Measurements from ENCODE around the gene CALCOCO2.
"Not testable (repeated sequence)": the region's sequence is repeated elsewhere in the genome, so short reads cannot be mapped to it uniquely, and the experiment has no call there.

CALCOCO2 gene, protein sequence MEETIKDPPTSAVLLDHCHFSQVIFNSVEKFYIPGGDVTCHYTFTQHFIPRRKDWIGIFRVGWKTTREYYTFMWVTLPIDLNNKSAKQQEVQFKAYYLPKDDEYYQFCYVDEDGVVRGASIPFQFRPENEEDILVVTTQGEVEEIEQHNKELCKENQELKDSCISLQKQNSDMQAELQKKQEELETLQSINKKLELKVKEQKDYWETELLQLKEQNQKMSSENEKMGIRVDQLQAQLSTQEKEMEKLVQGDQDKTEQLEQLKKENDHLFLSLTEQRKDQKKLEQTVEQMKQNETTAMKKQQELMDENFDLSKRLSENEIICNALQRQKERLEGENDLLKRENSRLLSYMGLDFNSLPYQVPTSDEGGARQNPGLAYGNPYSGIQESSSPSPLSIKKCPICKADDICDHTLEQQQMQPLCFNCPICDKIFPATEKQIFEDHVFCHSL

DNA sequence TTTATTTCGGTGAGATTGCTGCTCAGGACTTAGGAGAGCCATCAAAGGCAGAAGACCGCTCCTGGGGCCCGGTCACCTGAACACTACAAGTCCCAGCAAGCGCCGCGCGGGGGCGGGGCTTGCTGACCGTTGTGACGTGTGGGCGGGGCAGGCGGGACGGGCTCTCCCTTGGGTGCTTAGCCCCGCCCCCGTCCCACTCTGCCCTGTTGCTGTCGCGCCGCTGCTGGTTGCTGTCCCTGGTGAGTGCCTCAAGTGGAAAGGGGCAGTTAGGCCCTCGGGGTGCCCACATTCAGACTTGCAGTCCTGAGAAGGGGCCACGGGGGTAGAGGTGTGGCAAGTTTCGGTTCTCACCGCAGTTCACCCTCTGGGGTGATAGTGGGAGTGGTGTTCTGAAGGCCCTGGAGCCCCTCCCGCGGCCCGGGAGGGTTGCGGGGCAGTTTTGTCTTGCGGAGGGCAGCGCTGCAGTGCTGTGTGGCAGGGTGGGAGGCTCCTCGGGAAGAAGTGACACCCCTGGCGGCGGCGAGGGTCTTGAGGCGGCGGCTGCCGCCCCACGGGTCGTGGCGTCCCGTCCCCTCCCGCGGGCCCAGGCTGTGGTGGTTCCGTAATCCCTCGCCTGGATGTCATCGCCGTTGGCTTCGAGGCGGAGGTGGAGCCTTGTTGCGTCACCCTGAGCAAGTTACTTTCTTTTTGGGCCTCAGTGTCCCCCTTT is at the start of gene CALCOCO2:
Gene CALCOCO2, plus strand, starts transcription at position 196 of the 709 bp plus-strand sequence. CDS start 10,673 bp downstream, outside the sequence.
- peak; percentile 84 for DNase-seq

DNA sequence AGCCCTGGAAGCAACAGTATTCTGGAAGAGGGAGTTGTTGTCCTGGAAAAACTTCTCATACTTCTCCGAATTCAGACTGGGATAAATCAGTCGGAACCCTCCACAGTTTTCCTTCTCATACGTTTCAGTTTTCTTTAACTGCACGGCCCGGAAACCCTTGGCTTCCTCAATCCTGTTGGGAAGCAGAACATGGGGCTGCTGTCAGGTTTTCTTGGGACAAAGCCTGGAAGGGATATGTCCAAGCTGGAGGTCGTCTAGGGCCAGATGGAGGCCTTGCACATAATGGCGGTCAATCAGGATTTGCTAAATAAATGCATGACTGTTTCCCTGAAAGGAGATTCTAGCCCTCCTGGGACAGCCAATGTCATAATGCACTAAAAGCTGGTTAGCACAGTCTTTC is 43.0 kb upstream of the CALCOCO2 start:
- no peak for DNase-seq

DNA sequence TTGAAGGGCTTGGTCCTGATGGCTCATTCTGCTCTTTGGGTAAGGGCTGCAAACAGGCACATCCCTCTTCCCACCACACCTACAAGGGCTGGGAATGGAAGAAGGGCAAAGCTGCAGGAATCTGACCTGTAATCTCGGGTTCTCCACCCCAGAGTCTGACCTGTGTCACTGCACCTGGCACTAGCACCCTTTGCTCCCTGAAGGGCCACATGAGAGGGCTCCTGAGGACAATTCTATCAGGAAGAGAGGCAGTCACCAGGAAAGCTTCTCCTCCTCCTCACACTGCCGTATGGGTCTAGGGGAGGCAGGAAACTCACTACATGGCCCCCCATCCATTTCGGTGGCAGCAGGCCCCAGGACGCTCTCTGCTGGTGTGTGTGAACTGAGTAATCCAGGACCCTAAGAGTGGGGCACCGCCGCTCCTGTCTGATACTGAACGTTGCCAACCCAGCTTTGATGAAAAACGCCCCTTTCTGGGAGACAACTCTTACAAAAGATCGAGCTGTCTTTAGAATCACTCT is 40.2 kb upstream of the CALCOCO2 start:
- DNase-seq: no peak

DNA sequence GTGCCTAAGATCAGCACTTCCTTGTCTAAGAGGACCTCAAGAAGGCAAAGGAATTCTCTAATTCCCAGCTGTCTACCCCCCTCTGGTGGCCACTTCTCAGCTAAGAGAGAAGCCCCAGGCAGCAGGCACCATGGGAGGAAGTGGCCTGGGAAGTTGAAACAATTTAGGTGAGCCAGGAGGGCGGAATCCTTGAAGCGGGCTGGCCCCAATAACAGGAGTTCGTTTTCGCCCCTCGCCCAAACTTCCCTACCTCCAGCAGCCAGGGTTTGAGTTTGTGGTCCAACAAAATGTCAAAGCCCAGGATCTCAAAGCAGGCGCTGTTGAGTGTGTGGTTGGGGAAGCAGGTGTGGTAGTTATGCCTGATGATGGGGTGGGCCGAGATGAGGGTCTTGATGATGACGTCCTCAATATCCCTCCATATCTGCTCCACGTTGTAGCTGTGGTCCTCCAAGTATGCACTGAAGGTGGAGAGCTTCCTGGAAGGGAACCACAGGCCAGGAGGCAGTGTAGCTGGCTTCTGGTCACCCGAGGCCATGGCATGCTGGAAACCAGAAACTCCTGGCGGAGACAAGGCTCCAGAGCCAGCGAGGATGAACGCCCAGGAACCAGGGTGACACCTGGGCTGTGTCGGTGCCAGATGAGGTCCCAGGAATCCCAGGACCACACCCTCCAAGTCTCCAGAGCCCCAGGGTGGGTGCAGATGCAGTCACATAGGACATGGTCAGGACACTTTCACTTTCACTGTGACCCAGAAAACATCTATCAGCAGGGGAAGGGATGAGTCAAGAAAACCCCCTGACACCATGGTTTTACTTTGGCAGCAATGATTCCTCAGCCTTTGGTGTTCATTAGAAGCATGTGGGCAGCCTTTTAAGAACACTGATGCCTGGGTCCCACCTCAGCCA is 39.5 kb upstream of the CALCOCO2 start:
- DNase-seq: no peak

DNA sequence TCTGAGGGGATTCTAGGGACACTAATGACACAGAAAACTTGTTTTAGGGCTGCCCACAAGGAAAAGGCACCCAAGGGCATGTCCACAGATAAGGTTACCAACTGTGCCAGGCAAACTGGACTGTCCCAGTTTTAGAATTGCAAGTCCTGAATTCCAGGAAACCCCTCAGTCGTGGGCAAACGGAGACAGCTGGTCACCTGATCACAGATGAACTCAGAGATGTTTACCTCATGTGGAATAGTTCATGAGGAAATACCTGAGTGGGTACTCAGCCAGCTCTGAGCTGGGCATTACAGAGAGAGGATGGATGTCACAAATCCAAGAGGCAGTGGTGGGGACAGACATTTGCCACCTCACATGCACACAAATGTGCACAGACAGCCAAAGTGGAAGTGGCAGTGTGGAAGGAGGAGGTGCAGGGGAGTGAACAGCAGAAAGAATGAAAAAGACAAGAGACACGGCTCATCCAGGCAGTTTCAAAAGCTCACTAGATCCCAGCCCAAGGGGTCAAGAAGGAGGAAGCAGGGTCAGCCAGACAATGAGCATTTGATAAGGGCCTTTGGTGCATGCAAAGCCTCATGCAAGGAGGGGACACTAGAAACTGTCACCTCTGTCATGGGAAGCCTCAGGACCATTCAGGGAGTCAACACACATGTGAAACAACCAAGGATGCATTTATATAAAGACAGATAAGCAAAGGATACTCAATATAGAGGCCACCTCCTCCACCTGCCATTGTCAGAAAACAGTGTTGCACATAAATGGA is 38.6 kb upstream of the CALCOCO2 start:
- no peak for DNase-seq

DNA sequence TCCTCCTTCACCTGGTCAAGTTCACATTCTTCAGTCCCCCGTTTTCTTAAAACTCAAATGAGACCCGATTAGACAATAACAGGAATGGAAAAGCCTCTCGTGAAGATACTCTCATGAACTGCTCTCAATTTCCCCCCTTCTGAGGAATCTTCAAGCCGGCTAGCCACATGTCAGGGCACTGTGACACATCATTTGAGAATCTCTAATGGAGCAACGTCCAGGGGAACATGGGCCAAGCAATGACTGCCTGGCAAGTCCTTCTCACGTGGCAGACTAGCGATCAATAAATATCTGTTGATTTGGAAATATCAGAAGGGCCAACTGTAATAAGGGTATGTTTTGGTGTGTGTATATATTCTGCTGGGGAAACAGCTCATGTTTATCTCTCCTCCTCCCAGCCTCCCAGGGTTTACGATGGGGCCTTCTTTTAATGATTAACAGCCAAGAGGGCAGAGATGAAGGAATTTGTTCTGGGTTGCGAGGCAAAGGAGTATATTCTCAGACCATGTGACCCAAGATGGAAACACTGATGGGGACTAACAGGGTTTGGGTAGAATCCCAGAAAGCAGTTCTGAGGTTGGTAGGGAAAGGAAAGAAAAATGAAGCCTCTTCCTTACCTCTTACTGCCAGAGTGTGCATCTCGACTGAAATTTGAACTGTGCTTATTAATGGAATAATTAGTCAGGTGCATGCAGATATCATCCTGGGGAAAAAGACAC is 35.2 kb upstream of the CALCOCO2 start:
- no peak for DNase-seq

DNA sequence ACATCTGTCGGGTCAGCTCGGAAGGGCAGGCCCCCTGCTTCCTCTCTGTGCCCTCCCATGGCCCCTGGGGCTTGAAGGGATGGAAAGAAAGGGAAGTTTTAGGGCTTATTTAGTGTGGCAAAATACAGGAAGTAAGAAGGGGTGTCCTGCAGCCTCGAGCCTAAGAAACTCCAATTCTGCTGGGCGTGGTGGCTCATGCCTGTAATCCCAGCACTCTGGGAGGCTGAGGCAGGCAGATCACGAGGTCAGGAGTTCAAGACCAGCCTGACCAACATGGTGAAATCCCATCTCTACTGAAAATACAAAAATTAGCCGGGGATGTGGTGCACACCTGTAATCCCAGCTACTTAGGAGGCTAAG is 34.7 kb upstream of the CALCOCO2 start:
- not testable (repeated sequence) for DNase-seq

DNA sequence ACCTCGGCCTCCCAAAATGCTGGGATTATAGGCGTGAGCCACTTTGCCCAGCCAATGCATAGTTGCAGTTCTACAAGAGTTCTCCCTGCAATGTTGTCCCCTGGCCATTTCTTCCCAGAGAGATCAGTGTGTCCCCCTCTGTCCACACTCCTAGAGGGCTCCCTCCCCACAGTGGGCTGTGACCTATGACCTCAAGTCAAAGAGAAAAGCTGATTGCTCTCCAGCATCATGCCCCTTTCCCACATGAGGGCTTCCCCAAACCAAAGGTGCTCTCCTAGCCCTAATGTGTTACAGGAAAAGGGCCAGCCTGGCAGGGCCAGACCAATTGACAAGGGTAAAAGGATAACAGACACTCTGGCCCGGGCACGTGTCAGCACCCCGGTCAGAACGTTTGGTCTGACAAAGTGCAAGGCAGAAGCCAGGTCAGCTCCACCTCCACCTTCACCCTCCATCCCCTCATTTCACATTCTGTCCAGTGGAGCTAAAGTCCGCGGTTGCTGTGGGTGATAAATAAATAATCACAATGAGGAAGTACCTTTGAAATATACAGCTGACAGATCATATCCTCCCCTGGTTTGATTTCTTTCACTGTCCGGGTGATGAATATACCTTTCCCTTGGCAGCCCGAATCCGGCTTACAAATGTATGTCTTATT is 31.6 kb upstream of the CALCOCO2 start:
- no peak for DNase-seq

DNA sequence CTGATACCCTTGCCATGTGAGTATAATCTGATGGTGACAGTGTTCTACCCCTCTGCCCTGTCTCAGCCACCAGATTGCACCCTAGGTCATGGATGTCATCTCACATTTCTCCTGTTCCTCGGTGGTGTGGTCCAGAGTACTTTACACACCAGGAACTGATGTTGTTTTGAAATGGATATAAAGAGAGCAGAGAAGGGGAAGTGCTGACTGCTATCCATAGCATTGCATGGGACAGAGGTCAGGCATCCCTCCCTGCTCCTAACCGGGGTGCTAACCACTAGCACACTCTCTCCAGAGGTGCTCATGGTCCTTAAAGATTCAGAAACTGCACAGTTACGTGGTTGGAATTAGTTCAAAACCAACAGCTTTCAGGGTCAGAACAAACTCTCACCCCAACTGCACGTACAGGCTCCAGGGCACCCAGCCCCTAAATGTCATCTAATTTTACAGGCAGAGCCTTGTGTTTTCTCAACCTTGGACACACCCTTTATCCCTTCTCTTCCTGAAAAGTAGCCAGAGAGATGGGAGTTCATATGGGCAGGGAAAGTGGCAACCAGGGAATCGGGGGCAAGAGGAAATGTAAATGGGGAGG is 30.1 kb upstream of the CALCOCO2 start:
- no peak for DNase-seq

DNA sequence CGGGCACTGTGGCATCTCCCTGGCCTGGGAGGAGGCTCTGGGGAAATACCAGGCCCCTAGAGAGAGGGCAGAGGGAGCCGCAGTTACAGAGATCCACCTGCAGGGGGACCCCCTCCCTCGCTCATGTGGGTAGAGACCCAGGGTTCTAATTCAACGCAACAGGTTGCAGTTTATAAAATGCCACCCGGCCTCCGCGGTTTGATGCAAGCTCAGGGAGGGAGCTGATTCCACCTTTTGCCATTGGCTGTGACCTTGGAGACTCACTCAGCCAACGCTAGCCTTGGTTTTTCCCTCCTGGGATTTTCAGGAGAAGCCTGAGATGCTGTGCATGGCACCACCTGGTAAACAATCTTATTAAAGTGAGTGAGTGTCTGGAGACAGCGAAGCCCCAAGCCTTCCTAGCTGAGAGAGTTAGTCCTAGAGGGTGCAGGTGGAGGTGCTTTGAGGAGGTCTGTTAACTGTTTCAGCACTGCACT is 25.9 kb upstream of the CALCOCO2 start:
- DNase-seq: peak; percentile 54

DNA sequence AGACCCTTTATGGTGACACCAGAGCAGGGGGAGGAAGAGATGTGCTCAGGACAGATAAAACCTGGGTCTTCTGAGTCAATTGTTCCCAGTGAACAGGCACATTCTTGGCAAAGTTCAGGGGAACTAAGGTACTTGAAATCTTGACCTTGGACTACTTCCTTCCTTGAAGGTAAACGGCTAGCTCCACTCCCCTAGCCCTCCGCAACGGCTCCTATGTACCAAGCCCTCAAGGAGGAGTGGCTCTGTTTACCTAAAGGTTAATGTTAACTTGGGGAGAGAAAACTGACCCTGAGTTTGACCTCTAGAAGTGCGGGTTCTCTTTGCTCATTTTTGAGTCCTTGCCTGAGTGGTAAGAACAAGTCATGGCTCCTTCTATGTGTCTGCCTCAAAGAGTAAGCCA is 21.7 kb upstream of the CALCOCO2 start:
- DNase-seq: no peak

DNA sequence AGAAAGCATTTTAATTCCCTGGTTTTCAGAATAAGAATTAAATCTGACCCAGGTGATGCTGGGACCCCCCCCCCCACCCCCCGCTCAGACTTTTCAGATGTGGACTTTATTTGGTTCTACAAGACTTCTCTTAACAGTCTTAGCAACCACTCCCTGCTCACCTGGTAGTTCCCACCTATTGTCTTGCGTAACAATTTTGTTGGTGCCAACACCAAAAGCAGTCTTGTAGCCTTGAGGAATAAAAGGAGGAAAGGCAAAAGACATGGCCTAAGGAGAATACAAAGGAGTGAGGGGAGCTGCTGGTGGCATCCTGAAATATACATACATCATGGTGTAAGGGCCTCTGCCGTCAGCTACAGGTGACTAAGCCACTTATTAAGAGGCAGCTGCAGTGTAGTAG is 18.8 kb upstream of the CALCOCO2 start:
- no peak for DNase-seq

DNA sequence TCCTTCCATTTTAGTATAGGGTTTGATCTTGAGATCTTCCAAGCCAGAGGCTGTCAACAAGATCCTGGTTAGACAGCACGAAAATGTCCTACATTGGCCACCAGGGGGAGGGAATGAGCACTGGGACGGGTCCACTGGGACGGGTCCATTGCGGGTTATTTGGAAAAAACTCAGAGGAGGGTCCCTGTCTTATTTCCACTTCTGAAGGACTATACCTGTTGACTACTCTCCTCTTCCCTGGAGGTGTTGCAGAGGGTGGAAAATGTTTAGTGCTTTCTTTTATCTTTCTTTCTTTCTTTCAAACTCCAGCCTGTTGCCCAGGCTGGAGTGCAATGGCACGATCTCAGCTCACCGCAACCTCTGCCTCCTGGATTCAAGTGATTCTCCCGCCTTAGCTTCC is 16.3 kb upstream of the CALCOCO2 start:
- peak; percentile 63 for DNase-seq

DNA sequence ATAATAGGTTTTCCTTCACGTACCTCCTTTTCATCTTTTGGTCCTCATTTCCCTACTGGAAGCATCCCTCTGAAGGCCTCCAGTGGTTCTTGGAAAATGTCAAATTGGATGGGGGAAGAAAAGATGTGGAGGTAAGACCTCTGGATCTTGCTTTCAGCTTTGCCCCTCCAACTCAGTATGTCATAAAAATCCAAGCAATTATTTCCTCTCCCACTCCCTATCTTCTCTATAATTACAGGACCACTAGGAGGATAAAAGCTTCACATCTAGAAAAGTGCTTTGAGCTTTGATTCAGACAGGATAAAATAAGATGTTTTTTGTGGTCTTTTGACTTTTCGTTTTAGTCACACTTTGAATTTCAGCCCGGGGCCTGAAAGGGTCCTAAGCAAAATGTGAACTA is 15.5 kb upstream of the CALCOCO2 start:
- no peak for DNase-seq

DNA sequence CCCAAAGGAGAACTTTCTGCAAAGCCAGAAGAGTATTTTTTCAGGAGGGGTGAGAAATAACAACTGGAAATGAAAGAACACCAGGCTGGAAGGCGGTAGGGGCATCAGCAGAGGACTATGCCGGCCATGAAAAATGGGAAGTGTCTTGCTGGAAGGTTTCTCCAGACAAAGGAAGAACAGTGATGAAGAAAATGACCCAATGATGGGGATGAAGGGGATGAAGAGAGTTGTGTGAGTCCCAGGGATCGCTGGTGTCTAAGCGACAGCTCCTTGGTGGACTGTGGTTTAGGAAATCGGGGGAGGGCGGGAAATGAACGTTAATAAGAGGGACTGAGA is 14.4 kb upstream of the CALCOCO2 start:
- DNase-seq: no peak

DNA sequence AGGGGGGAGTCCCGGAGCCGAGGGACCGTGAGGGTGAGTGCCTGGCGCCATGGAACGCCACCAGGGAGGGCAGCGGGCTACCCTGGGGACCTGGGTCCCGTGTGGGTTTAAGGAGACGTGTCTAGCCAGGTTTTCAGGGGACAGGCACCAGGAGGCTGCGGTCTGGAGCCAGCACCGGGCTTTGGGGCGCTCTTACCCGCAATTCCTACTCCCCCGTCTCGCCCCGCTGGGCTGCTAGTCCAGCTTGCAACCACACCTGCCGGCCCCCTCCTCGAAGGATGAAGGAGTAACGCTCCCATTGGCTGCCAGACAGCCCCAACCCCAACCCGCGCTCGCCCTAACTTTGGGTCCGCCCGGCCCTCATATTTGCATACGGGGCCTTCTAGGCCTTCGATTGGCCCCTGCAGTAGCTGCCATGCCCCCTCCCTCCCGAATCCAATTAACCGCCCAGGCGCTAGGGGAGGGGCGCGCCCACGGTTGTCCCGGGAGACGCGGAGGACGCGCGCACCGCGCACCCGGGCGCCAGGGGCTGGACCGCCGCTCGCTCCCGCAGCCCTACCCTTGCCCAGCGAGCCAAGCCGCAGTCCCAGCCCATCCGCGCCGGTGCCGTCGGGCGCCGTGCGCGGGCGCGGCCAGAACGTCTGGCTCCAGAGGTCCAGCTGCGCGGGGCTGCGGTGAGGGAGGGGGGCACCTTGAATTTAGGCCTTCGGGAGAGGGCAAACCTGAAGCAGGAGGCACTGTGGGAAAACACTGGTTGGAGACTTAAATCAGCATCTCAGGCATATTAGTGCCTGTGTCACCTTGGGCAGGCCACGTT is 13.9 kb upstream of the CALCOCO2 start, which contains the start of gene TTLL6:
Gene TTLL6, minus strand, starts transcription at position 456 of the 817 bp plus-strand sequence. Its CDS starts 157 bp downstream, at position 299.
- DNase-seq: peak; percentile 74

DNA sequence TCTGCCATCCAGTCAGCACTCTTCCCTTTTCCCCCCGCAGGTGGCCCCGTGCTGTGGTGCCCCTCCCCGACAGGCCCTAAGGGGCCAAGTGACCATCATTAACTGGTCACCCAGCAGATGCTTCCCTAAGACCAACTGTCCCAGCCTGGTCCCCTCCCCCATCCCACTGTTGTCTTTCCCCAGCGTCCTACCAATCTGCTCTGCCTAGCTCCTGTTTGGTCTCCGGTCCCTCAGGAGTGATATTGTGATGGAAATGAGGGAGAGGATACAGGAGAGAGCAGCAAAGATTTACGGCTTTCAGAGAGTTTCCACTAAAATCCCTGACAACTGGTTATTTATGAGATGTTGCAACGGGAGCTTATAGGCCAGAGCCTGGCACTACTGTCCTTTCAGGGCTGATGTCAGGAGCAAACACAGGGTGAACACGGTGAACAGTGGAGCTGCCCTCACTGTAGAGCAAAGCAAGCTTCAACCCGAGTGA is 12.4 kb upstream of the CALCOCO2 start:
- DNase-seq: no peak

DNA sequence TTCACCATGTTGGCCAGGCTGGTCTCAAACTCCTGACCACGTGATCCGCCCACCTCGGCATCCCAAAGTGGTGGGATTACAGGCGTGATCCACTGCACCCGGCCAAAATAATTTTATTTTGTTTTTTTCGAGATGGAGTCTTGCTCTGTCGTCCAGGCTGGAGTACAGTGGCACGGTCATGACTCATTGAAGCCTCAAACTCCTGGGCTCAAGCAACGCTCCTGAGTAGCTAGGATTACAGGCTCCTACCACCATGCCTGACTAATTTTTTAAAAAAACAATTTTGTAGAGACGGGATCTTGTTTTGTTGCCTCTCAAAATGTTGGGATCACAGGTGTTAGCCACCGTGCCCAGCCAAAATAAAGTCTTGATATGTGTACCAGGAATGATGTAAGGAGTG is 11.4 kb upstream of the CALCOCO2 start:
- no peak for DNase-seq

DNA sequence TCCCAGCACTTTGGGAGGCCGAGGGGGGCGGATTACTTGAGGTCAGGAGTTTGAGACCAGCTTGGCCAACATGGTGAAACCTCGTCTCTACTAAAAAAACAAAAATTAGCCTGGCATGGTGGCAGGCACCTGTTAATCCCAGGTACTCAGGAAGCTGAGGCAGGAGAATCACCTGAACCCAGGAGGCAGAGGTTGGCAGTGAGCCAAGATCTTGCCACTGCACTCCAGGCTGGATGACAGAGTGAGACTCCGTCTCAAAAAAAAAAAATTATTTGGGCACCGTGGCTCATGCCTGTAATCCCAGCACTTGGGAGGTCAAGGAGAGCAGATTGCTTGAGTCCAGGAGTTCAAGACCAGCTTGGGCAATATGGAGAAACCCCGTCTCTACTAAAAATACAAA is 9.9 kb upstream of the CALCOCO2 start:
- DNase-seq: not testable (repeated sequence)

All from CD4-positive, alpha-beta T cell treated with Interleukin-4 for 4 hours (primary cell).